PC-9 (cell line): ENCODE data around the gene CXXC5.

Experiments used
- EZH2 ChIP-seq: fragments of 200-600 bp; sonication (generic); IDR thresholded peaks from 2 replicates; pipeline ENCODE4 v1.8.0; 2017; ENCODE audit warnings: antibody characterized with exemption, low read depth
- TF ChIP-seq, protein P1 (sequence below): fragments of 200-600 bp; sonication (generic); conservative IDR thresholded peaks from 2 replicates; pipeline ENCODE4 v1.6.1; 2017; ENCODE audit warnings: mixed run types, antibody characterized with exemption, mild to moderate bottlenecking, moderate library complexity

DNA sequence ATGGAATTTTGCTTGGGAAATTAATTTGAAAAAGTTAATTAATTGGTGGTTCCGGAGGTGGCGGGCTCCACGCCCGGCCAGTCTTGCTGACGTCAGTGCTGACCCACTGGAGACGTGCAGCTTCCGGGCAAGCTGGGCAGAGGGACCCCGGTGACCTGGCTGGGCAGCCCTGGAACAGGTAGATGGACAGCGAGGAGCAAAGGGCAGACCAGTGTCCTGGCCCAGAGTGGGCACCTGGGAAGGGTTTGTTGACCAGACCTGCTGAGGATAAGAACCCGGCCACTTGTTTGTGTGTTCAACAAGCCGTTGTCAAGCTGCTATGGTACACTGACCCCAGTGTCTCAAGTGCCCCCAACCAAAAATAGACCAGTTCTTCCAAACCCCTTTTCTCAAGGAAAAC is 17.5 kb downstream of the CXXC5 start:
- TF ChIP-seq, protein P1, sequence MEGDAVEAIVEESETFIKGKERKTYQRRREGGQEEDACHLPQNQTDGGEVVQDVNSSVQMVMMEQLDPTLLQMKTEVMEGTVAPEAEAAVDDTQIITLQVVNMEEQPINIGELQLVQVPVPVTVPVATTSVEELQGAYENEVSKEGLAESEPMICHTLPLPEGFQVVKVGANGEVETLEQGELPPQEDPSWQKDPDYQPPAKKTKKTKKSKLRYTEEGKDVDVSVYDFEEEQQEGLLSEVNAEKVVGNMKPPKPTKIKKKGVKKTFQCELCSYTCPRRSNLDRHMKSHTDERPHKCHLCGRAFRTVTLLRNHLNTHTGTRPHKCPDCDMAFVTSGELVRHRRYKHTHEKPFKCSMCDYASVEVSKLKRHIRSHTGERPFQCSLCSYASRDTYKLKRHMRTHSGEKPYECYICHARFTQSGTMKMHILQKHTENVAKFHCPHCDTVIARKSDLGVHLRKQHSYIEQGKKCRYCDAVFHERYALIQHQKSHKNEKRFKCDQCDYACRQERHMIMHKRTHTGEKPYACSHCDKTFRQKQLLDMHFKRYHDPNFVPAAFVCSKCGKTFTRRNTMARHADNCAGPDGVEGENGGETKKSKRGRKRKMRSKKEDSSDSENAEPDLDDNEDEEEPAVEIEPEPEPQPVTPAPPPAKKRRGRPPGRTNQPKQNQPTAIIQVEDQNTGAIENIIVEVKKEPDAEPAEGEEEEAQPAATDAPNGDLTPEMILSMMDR, result no peak
- no peak for TF ChIP-seq EZH2
